Effector memory CD8-positive, alpha-beta T cell (primary cell): ENCODE results near the gene HNRNPAB.

Source experiments
- ATAC-seq: fragments of 150-1000 bp; cut with Tn5 transposase; replicated peaks from 2 replicates; pipeline ENCODE4 v1.10.0; 2021; ENCODE audit warnings: mild to moderate bottlenecking, moderate library complexity
- DNase-seq, 3 experiments: peaks; one replicate each; pipeline ENCODE4 v3.0.0; 2021
- H3K27ac Mint-ChIP-seq, 2 donors: one replicate each; pipeline ENCODE4 v1.8.0; 2022; ENCODE audit warnings: mild to moderate bottlenecking in 2 of 2, mixed read lengths in 2 of 2, moderate library complexity in 2 of 2
- H3K27me3 Mint-ChIP-seq, 2 donors: one replicate each; pipeline ENCODE4 v1.8.0; 2022; ENCODE audit warnings: mixed read lengths in 2 of 2
- H3K36me3 Mint-ChIP-seq: one replicate; pipeline ENCODE4 v1.8.0; 2022; ENCODE audit warnings: mild to moderate bottlenecking, moderate library complexity, mixed read lengths; ENCODE audit not compliant: insufficient read depth
- H3K4me1 Mint-ChIP-seq, 2 donors: one replicate each; pipeline ENCODE4 v1.8.0; 2022; ENCODE audit warnings: low read depth in 2 of 2, mixed read lengths in 2 of 2
- H3K4me3 Mint-ChIP-seq, 2 donors: one replicate each; pipeline ENCODE4 v1.8.0; 2022; ENCODE audit warnings: mild to moderate bottlenecking in 2 of 2, mixed read lengths in 2 of 2, moderate library complexity in 2 of 2
- H3K9me3 Mint-ChIP-seq, 2 donors: one replicate each; pipeline ENCODE4 v1.8.0; 2022; ENCODE audit warnings: mixed read lengths in 2 of 2

The HNRNPAB gene

GRCh38 chr5:178240341-178240741 is 36.0 kb downstream of the HNRNPAB start:
- H3K4me3 Mint-ChIP-seq, result peak overlapping the region; percentile 10 to 73
- H3K27ac Mint-ChIP-seq, result peak overlapping the region; percentile 92 to 96

GRCh38 chr5:178240766-178241165 is 36.4 kb downstream of the HNRNPAB start:
- Mint-ChIP-seq H3K4me3 (peak overlapping the region; percentile 10 to 73), H3K27me3 (no peaks in the 10 kb centered on the region), H3K4me1 (peaks cover 28 to 48% of the 10 kb centered on the region in 2 donors), H3K36me3 (peaks cover 19% of the 10 kb centered on the region), H3K9me3 (no peaks in the 10 kb centered on the region), H3K27ac (peak overlapping the region; percentile 92 to 96)
- DNase-seq, result no peak
- no peak for ATAC-seq

More at GRCh38 chr5:178240341-178240741, 36.0 kb downstream of the HNRNPAB start:
- Mint-ChIP-seq H3K36me3 (peaks cover 20% of the 10 kb centered on the region), H3K27me3 (no peaks in the 10 kb centered on the region), H3K9me3 (no peaks in the 10 kb centered on the region), H3K4me1 (peaks cover 28 to 50% of the 10 kb centered on the region in 2 donors)
- DNase-seq (no peak), ATAC-seq (no peak)

GRCh38 chr5:178241231-178241663 is 36.9 kb downstream of the HNRNPAB start:
- no peaks in the 10 kb centered on the region for H3K9me3 Mint-ChIP-seq
- peaks cover 29 to 52% of the 10 kb centered on the region in 2 donors for H3K4me1 Mint-ChIP-seq
- DNase-seq (peak in 1 of 3 experiments; percentile 27), ATAC-seq (peak; percentile 21)
- H3K27ac Mint-ChIP-seq, result peak overlapping the region; percentile 92 to 96
- peaks cover 19% of the 10 kb centered on the region for H3K36me3 Mint-ChIP-seq
- H3K4me3 Mint-ChIP-seq, result peak overlapping the region; percentile 10 to 73
- H3K27me3 Mint-ChIP-seq, result no peaks in the 10 kb centered on the region

GRCh38 chr5:178241688-178242231 is 37.4 kb downstream of the HNRNPAB start:
- peaks cover 21% of the 10 kb centered on the region for H3K36me3 Mint-ChIP-seq
- H3K9me3 Mint-ChIP-seq, result no peaks in the 10 kb centered on the region
- ATAC-seq (peak; percentile 4), DNase-seq (no peak)
- peak overlapping the region in 1 of 2 donors; percentile 73 for H3K4me3 Mint-ChIP-seq
- H3K27me3 Mint-ChIP-seq, result no peaks in the 10 kb centered on the region
- peak overlapping the region in 1 of 2 donors; percentile 96 for H3K27ac Mint-ChIP-seq
- peaks cover 32 to 52% of the 10 kb centered on the region in 2 donors for H3K4me1 Mint-ChIP-seq

- Mint-ChIP-seq H3K36me3 (peaks cover 22% of the 10 kb centered on the region), H3K4me1 (peaks cover 30 to 49% of the 10 kb centered on the region in 2 donors), H3K9me3 (no peaks in the 10 kb centered on the region), H3K27ac (peak overlapping the region in 1 of 2 donors; percentile 53), H3K27me3 (no peaks in the 10 kb centered on the region), H3K4me3 (peak overlapping the region in 1 of 2 donors; percentile 8)
- ATAC-seq (no peak), DNase-seq (no peak)
Observed at GRCh38 chr5:178242416-178242815, 38.1 kb downstream of the HNRNPAB start.

- ATAC-seq (no peak), DNase-seq (no peak)
- Mint-ChIP-seq H3K27me3 (no peaks in the 10 kb centered on the region), H3K4me3 (no peak overlapping the region), H3K36me3 (peaks cover 18% of the 10 kb centered on the region), H3K9me3 (no peaks in the 10 kb centered on the region), H3K27ac (peak overlapping the region in 1 of 2 donors; percentile 29), H3K4me1 (peaks cover 23 to 44% of the 10 kb centered on the region in 2 donors)
Observed at GRCh38 chr5:178244576-178244975, 40.2 kb downstream of the HNRNPAB start.

GRCh38 chr5:178245389-178245788 is 41.1 kb downstream of the HNRNPAB start:
- no peak overlapping the region for H3K27ac Mint-ChIP-seq
- ATAC-seq, result no peak
- no peaks in the 10 kb centered on the region for H3K9me3 Mint-ChIP-seq
- DNase-seq, result no peak
- no peaks in the 10 kb centered on the region for H3K27me3 Mint-ChIP-seq
- no peak overlapping the region for H3K4me3 Mint-ChIP-seq
- H3K36me3 Mint-ChIP-seq, result peaks cover 19% of the 10 kb centered on the region
- peaks cover 21 to 44% of the 10 kb centered on the region in 2 donors for H3K4me1 Mint-ChIP-seq

GRCh38 chr5:178246624-178247279 is 42.4 kb downstream of the HNRNPAB start:
- Mint-ChIP-seq H3K4me1 (peaks cover 13 to 35% of the 10 kb centered on the region in 2 donors), H3K4me3 (no peak overlapping the region), H3K27ac (peak overlapping the region in 1 of 2 donors; percentile 66), H3K27me3 (no peaks in the 10 kb centered on the region), H3K36me3 (peaks cover 19% of the 10 kb centered on the region), H3K9me3 (no peaks in the 10 kb centered on the region)
- DNase-seq, result no peak
- no peak for ATAC-seq

GRCh38 chr5:178247481-178248456 is 43.4 kb downstream of the HNRNPAB start:
- H3K9me3 Mint-ChIP-seq, result no peaks in the 10 kb centered on the region
- ATAC-seq (peak; percentile 52), DNase-seq (peak in 1 of 3 experiments; percentile 37)
- peaks cover 13 to 36% of the 10 kb centered on the region in 2 donors for H3K4me1 Mint-ChIP-seq
- H3K27me3 Mint-ChIP-seq, result no peaks in the 10 kb centered on the region
- peak overlapping the region in 1 of 2 donors; percentile 60 for H3K4me3 Mint-ChIP-seq
- peak overlapping the region in 1 of 2 donors; percentile 34 for H3K27ac Mint-ChIP-seq
- peaks cover 19% of the 10 kb centered on the region for H3K36me3 Mint-ChIP-seq

GRCh38 chr5:178248750-178249149 is 44.4 kb downstream of the HNRNPAB start:
- H3K4me3 Mint-ChIP-seq, result peak overlapping the region; percentile 59 to 60
- peaks cover 13 to 35% of the 10 kb centered on the region in 2 donors for H3K4me1 Mint-ChIP-seq
- no peaks in the 10 kb centered on the region for H3K27me3 Mint-ChIP-seq
- ATAC-seq (no peak), DNase-seq (no peak)
- no peaks in the 10 kb centered on the region for H3K9me3 Mint-ChIP-seq
- H3K27ac Mint-ChIP-seq, result peak overlapping the region in 1 of 2 donors; percentile 90
- H3K36me3 Mint-ChIP-seq, result peaks cover 15% of the 10 kb centered on the region

- H3K27ac Mint-ChIP-seq, result peak overlapping the region; percentile 90 to 93
- DNase-seq (peak; percentile 45 to 64 (median 61)), ATAC-seq (peak; percentile 86)
- no peaks in the 10 kb centered on the region for H3K9me3 Mint-ChIP-seq
- peaks cover 13 to 33% of the 10 kb centered on the region in 2 donors for H3K4me1 Mint-ChIP-seq
- peak overlapping the region; percentile 59 to 60 for H3K4me3 Mint-ChIP-seq
- H3K27me3 Mint-ChIP-seq, result no peaks in the 10 kb centered on the region
- peaks cover 15% of the 10 kb centered on the region for H3K36me3 Mint-ChIP-seq
Observed at GRCh38 chr5:178249191-178249989, 45.1 kb downstream of the HNRNPAB start.

GRCh38 chr5:178250263-178250662 is 45.9 kb downstream of the HNRNPAB start:
- Mint-ChIP-seq H3K4me1 (peaks cover 13 to 33% of the 10 kb centered on the region in 2 donors), H3K36me3 (peaks cover 16% of the 10 kb centered on the region), H3K27me3 (no peaks in the 10 kb centered on the region), H3K27ac (peak overlapping the region; percentile 90 to 93), H3K9me3 (no peaks in the 10 kb centered on the region), H3K4me3 (peak overlapping the region in 1 of 2 donors; percentile 19)
- DNase-seq (no peak), ATAC-seq (no peak)
